K562 (cell line): ENCODE data around the gene EFNA5. TPM values are rescaled to one million over a fixed set of nuclear protein-coding genes. Genes with fewer than 3 reads are reported as not detected.

Experiments
- ATAC-seq: fragments of 200-7000 bp; cut with Tn5 transposase; 3 replicates; pipeline ENCODE4 v1.9.1; 2020; ENCODE audit warnings: moderate library complexity
- BruUV-seq: library from RNA; stranded (reverse); fragments of 400-500 nt; replicated peaks from 2 replicates; lab custom pipeline; 2021; lab: Mats Ljungman, UMichigan
- CTCF ChIA-PET: fragments of 300-600 bp; formaldehyde crosslinking; extraction: SDS; loops from one replicate; lab custom pipeline; 2021; ENCODE audit warnings: low intra/inter-chr PET ratio; lab: Yijun Ruan, JAX
- POLR2A ChIA-PET: fragments of 300-600, 350-650 bp; sonication (Branson Sonifier 250); formaldehyde crosslinking; extraction: SDS; loops from one replicate; lab custom pipeline; 2021; ENCODE audit warnings: antibody characterized with exemption, inconsistent platforms; lab: Yijun Ruan, JAX
- DNase-seq, 4 experiments: peaks; one replicate each; pipeline versions ENCODE4 v3.0.0 to v3.0.0-alpha.2; 2011 to 2018; ENCODE audit warnings: low spot score in 3 of 4, mixed read lengths in 3 of 4; ENCODE audit errors: extremely low read depth in 1 of 4
- FAIRE-seq: peaks from 2 replicates; lab custom pipeline; 2011; peaks lifted over from hg19 to GRCh38; lab: Jason Lieb, UNC
- H2AFZ ChIP-seq: 2 replicates; pipeline ENCODE4 v1.6.0; 2011; ENCODE audit warnings: low read depth, low read length, control low read depth, inconsistent platforms
- H3K27ac ChIP-seq: fragments of 200-600 bp; 3 replicates; pipeline ENCODE4 v1.8.0; 2011; ENCODE audit warnings: low read depth, mild to moderate bottlenecking, control low read depth, inconsistent platforms, low read length, moderate library complexity, mixed read lengths; ENCODE audit errors: extremely low read depth
- H3K27me3 ChIP-seq, 2 experiments: fragments of 300-600 bp in 1 of 2; 2 replicates in 1 of 2; 3 replicates in 1 of 2; pipeline versions ENCODE4 v1.6.0 to v1.8.0; 2011; ENCODE audit warnings: inconsistent platforms in 2 of 2, low read length in 2 of 2, mild to moderate bottlenecking in 1 of 2, mixed read lengths in 1 of 2, moderate library complexity in 1 of 2; ENCODE audit not compliant: control insufficient read depth in 2 of 2, insufficient read depth in 2 of 2
- H3K36me3 ChIP-seq: fragments of 300-600 bp; 3 replicates; pipeline ENCODE4 v1.8.0; 2011; ENCODE audit warnings: mild to moderate bottlenecking, low read length, inconsistent platforms; ENCODE audit not compliant: control insufficient read depth, insufficient read depth
- H3K4me1 ChIP-seq, 2 experiments: fragments of 200-600 bp in 1 of 2; replicated peaks in 1 of 2; 2 replicates in 1 of 2; 3 replicates in 1 of 2; pipeline versions ENCODE4 v1.5.1 to v1.8.0; 2011; ENCODE audit warnings: inconsistent platforms in 2 of 2, low read length in 2 of 2, mild to moderate bottlenecking in 1 of 2, mixed read lengths in 1 of 2, moderate library complexity in 1 of 2; ENCODE audit not compliant: control insufficient read depth in 2 of 2, insufficient read depth in 2 of 2
- H3K4me2 ChIP-seq: 2 replicates; pipeline ENCODE4 v1.6.1; 2011; ENCODE audit warnings: low read length, control low read depth, inconsistent platforms, mixed read lengths; ENCODE audit not compliant: insufficient read depth
- H3K4me3 ChIP-seq: fragments of 200-600 bp; sonication (generic), shearing (Covaris generic); 2 replicates; pipeline ENCODE4 v1.5.1; 2016; ENCODE audit warnings: control low read depth, inconsistent platforms
- H3K79me2 ChIP-seq: fragments of 200-600 bp; 3 replicates; pipeline ENCODE4 v1.8.0; 2011; ENCODE audit warnings: low read length, inconsistent platforms; ENCODE audit not compliant: control insufficient read depth, insufficient read depth
- H3K9ac ChIP-seq, 2 experiments: 2 replicates each; pipeline versions ENCODE4 v1.6.0 to v1.6.1; 2011; ENCODE audit warnings: low read depth in 2 of 2, low read length in 2 of 2, control low read depth in 1 of 2, inconsistent platforms in 1 of 2, mild to moderate bottlenecking in 1 of 2, mixed read lengths in 1 of 2; ENCODE audit not compliant: insufficient read depth in 1 of 2
- H3K9me1 ChIP-seq: one replicate; pipeline ENCODE4 v1.6.0; 2011; ENCODE audit warnings: inconsistent platforms, mild to moderate bottlenecking, low read length, moderate library complexity; ENCODE audit not compliant: control insufficient read depth, insufficient read depth
- H3K9me3 ChIP-seq: replicated peaks from 2 replicates; pipeline ENCODE4 v1.5.1; 2011; ENCODE audit warnings: low read depth, low read length, inconsistent platforms; ENCODE audit not compliant: control insufficient read depth, insufficient read depth
- H4K20me1 ChIP-seq: replicated peaks from 2 replicates; pipeline ENCODE4 v1.6.1; 2011; ENCODE audit warnings: low read length, inconsistent platforms, mixed read lengths; ENCODE audit not compliant: control insufficient read depth, insufficient read depth
- IRF1 ChIP-seq: sonication (generic); formaldehyde crosslinking; IDR thresholded peaks from 2 replicates; pipeline ENCODE4 v1.8.0; 2022; ENCODE audit warnings: missing genetic modification reagents, mild to moderate bottlenecking, borderline replicate concordance
- MCM5 ChIP-seq: fragments of 450-650 bp; IDR thresholded peaks from 2 replicates; pipeline ENCODE4 v1.6.1; 2016; ENCODE audit warnings: low read depth
- NUFIP1 ChIP-seq: fragments of 450-650 bp; IDR thresholded peaks from 2 replicates; pipeline ENCODE4 v1.6.1; 2018; ENCODE audit not compliant: partially characterized antibody
- SIX5 ChIP-seq, 2 experiments: IDR thresholded peaks; 2 replicates each; pipeline ENCODE4 v1.6.1; 2011; ENCODE audit warnings: low read length in 2 of 2, borderline replicate concordance in 1 of 2, low read depth in 1 of 2, mild to moderate bottlenecking in 1 of 2, moderate library complexity in 1 of 2; ENCODE audit not compliant: insufficient read depth in 1 of 2
- THRA ChIP-seq: fragments of 450-650 bp; IDR thresholded peaks from 2 replicates; pipeline ENCODE4 v1.6.1; 2017; ENCODE audit warnings: mild to moderate bottlenecking, moderate library complexity
- ZNF165 ChIP-seq: fragments of 250-450 bp; sonication (Bioruptor Pico); IDR thresholded peaks from 2 replicates; pipeline ENCODE4 v1.4.0; 2020; ENCODE audit warnings: borderline replicate concordance
- ZNF217 ChIP-seq: sonication (generic); formaldehyde crosslinking; IDR thresholded peaks from 2 replicates; pipeline ENCODE4 v1.8.0; 2022; ENCODE audit warnings: mild to moderate bottlenecking, missing genetic modification reagents
- ZNF592 ChIP-seq: fragments of 450-650 bp; IDR thresholded peaks from 2 replicates; pipeline ENCODE4 v1.6.1; 2017; ENCODE audit warnings: antibody characterized with exemption, mild to moderate bottlenecking
- WGBS: fragments of 100-300 bp; shearing (Covaris generic); methylation state at CpG from one replicate; pipeline ENCODE4 v1.1.6; 2016; ENCODE audit warnings: low coverage, mixed read lengths; ENCODE audit not compliant: insufficient coverage; ENCODE audit errors: missing lambda C conversion rate; 5-methylcytosine and 5-hydroxymethylcytosine counted together
- in situ Hi-C: fragments of 300-500 bp; cut with MboI; formaldehyde crosslinking; loops from 4 replicates; pipeline ENCODE4 v1.15.0; 2018; ENCODE audit warnings: inconsistent platforms, mixed read lengths
- intact Hi-C: fragments of 100-400 bp; cut with micrococcal nuclease; formaldehyde crosslinking; loops from 2 replicates; pipeline ENCODE4 v1.14.2; 2022
- polyA plus RNA-seq, 8 experiments: library from polyadenylated mRNA; depleted of rRNA in 4 of 8; stranded (reverse) in 5 of 8; unstranded in 3 of 8; fragments of >200 nt; fragmentation: Nextera tagmentation in 2 of 8; fragmentation: Illumina TruSeq in 1 of 8; extraction: Ambion mirVana in 2 of 8; extraction: Trizol in 1 of 8; gene quantifications; 2 replicates each; pipeline versions ENCODE4 v1.2.1 to v1.2.3, GENCODE V29; 2011 to 2014; ENCODE audit warnings: inconsistent platforms in 1 of 8, missing spikeins in 1 of 8
- total RNA-seq, 7 experiments: library from RNA; depleted of rRNA in 6 of 7; stranded (reverse); fragments of >200 nt in 6 of 7; fragmentation: Illumina TruSeq in 2 of 7; extraction: Trizol in 2 of 7; gene quantifications; 2 replicates each; pipeline versions ENCODE4 v1.2.1 to v1.2.3, GENCODE V29; 2011 to 2021; ENCODE audit warnings: low replicate concordance in 1 of 7
- TF ChIP-seq, protein P1 (sequence below): IDR thresholded peaks from 2 replicates; pipeline ENCODE4 v1.6.1; 2016; ENCODE audit warnings: missing genetic modification characterization, missing compliant biosample characterization
- TF ChIP-seq, protein P2 (sequence below): IDR thresholded peaks from 2 replicates; pipeline ENCODE4 v1.6.1; 2014; ENCODE audit warnings: antibody characterized with exemption

EFNA5 gene
- total and polyA plus RNA-seq, 9 of the 15 experiments (the other 6 are each of a cell fraction or from before 2014, with no cell fraction given): 0.20 TPM; not detected in 8

- no peak overlapping the region for H3K4me2 ChIP-seq
- no peaks in the 10 kb centered on the region; the same call in 1 of the 2 replicates for H3K9me3 ChIP-seq
- H3K79me2 ChIP-seq: no peaks in the 10 kb centered on the region
- no TSS peak for BruUV-seq
- no peaks in the 10 kb centered on the region for H3K9me1 ChIP-seq
- no peak overlapping the region for H3K4me3 ChIP-seq
- no peaks in the 10 kb centered on the region for H4K20me1 ChIP-seq
- FAIRE-seq (no peak), ATAC-seq (no peak), DNase-seq (no peak)
- ChIA-PET POLR2A (no interaction called here), CTCF (no interaction called here)
- H3K9ac ChIP-seq: no peak overlapping the region
- WGBS: 2% methylated on average over 12 of the region's 12 CpGs
- no peak overlapping the region for H3K27ac ChIP-seq
- in situ Hi-C loops: no loop called here
- intact Hi-C loops: no loop called here
- no peaks in the 10 kb centered on the region for H3K27me3 ChIP-seq
- no peaks in the 10 kb centered on the region for H3K36me3 ChIP-seq
- H2AFZ ChIP-seq: no peak overlapping the region
- H3K4me1 ChIP-seq: no peaks in the 10 kb centered on the region
- TF ChIP-seq, protein P1, sequence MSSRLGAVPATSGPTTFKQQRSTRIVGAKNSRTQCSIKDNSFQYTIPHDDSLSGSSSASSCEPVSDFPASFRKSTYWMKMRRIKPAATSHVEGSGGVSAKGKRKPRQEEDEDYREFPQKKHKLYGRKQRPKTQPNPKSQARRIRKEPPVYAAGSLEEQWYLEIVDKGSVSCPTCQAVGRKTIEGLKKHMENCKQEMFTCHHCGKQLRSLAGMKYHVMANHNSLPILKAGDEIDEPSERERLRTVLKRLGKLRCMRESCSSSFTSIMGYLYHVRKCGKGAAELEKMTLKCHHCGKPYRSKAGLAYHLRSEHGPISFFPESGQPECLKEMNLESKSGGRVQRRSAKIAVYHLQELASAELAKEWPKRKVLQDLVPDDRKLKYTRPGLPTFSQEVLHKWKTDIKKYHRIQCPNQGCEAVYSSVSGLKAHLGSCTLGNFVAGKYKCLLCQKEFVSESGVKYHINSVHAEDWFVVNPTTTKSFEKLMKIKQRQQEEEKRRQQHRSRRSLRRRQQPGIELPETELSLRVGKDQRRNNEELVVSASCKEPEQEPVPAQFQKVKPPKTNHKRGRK (tag): no peak
- TF ChIP-seq SIX5 (IDR thresholded peaks at IDR 0.05; ENCODE audit: borderline replicate concordance in 1 of 2, insufficient read depth in 1 of 2, low read depth in 1 of 2, low read length in 2 of 2): no peak
- no peak for TF ChIP-seq IRF1 (CRISPR knock-in tag)
- TF ChIP-seq THRA: no peak
- no peak for TF ChIP-seq ZNF592
- no peak for TF ChIP-seq ZNF217 (CRISPR knock-in tag)
- no peak for TF ChIP-seq MCM5
- no peak for TF ChIP-seq ZNF165 (CRISPR knock-in tag)
- TF ChIP-seq, protein P2, sequence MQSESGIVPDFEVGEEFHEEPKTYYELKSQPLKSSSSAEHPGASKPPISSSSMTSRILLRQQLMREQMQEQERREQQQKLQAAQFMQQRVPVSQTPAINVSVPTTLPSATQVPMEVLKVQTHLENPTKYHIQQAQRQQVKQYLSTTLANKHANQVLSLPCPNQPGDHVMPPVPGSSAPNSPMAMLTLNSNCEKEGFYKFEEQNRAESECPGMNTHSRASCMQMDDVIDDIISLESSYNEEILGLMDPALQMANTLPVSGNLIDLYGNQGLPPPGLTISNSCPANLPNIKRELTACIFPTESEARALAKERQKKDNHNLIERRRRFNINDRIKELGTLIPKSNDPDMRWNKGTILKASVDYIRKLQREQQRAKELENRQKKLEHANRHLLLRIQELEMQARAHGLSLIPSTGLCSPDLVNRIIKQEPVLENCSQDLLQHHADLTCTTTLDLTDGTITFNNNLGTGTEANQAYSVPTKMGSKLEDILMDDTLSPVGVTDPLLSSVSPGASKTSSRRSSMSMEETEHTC: no peak
- no peak for TF ChIP-seq NUFIP1
Measured at GRCh38 chr5:107704681-107705401, 34.1 kb upstream of the EFNA5 start.
